K562 (cell line): ENCODE data around the gene APBB2. TPM values are rescaled to one million over a fixed set of nuclear protein-coding genes. Genes with fewer than 3 reads are reported as not detected.

Source experiments
- ATAC-seq: fragments of 200-7000 bp; cut with Tn5 transposase; 3 replicates; pipeline ENCODE4 v1.9.1; 2020; ENCODE audit warnings: moderate library complexity
- BruUV-seq: library from RNA; stranded (reverse); fragments of 400-500 nt; replicated peaks from 2 replicates; lab custom pipeline; 2021; lab: Mats Ljungman, UMichigan
- CTCF ChIA-PET: fragments of 300-600 bp; formaldehyde crosslinking; extraction: SDS; loops from one replicate; lab custom pipeline; 2021; ENCODE audit warnings: low intra/inter-chr PET ratio; lab: Yijun Ruan, JAX
- POLR2A ChIA-PET: fragments of 300-600, 350-650 bp; sonication (Branson Sonifier 250); formaldehyde crosslinking; extraction: SDS; loops from one replicate; lab custom pipeline; 2021; ENCODE audit warnings: antibody characterized with exemption, inconsistent platforms; lab: Yijun Ruan, JAX
- DNase-seq, 4 experiments: peaks; one replicate each; pipeline versions ENCODE4 v3.0.0 to v3.0.0-alpha.2; 2011 to 2018; ENCODE audit warnings: low spot score in 3 of 4, mixed read lengths in 3 of 4; ENCODE audit errors: extremely low read depth in 1 of 4
- FAIRE-seq: peaks from 2 replicates; lab custom pipeline; 2011; peaks lifted over from hg19 to GRCh38; lab: Jason Lieb, UNC
- H2AFZ ChIP-seq: 2 replicates; pipeline ENCODE4 v1.6.0; 2011; ENCODE audit warnings: low read depth, low read length, control low read depth, inconsistent platforms
- H3K27ac ChIP-seq: fragments of 200-600 bp; 3 replicates; pipeline ENCODE4 v1.8.0; 2011; ENCODE audit warnings: low read depth, mild to moderate bottlenecking, control low read depth, inconsistent platforms, low read length, moderate library complexity, mixed read lengths; ENCODE audit errors: extremely low read depth
- H3K27me3 ChIP-seq, 2 experiments: fragments of 300-600 bp in 1 of 2; 2 replicates in 1 of 2; 3 replicates in 1 of 2; pipeline versions ENCODE4 v1.6.0 to v1.8.0; 2011; ENCODE audit warnings: inconsistent platforms in 2 of 2, low read length in 2 of 2, mild to moderate bottlenecking in 1 of 2, mixed read lengths in 1 of 2, moderate library complexity in 1 of 2; ENCODE audit not compliant: control insufficient read depth in 2 of 2, insufficient read depth in 2 of 2
- H3K36me3 ChIP-seq: fragments of 300-600 bp; 3 replicates; pipeline ENCODE4 v1.8.0; 2011; ENCODE audit warnings: mild to moderate bottlenecking, low read length, inconsistent platforms; ENCODE audit not compliant: control insufficient read depth, insufficient read depth
- H3K4me1 ChIP-seq, 2 experiments: fragments of 200-600 bp in 1 of 2; replicated peaks in 1 of 2; 2 replicates in 1 of 2; 3 replicates in 1 of 2; pipeline versions ENCODE4 v1.5.1 to v1.8.0; 2011; ENCODE audit warnings: inconsistent platforms in 2 of 2, low read length in 2 of 2, mild to moderate bottlenecking in 1 of 2, mixed read lengths in 1 of 2, moderate library complexity in 1 of 2; ENCODE audit not compliant: control insufficient read depth in 2 of 2, insufficient read depth in 2 of 2
- H3K4me2 ChIP-seq: 2 replicates; pipeline ENCODE4 v1.6.1; 2011; ENCODE audit warnings: low read length, control low read depth, inconsistent platforms, mixed read lengths; ENCODE audit not compliant: insufficient read depth
- H3K4me3 ChIP-seq: fragments of 200-600 bp; sonication (generic), shearing (Covaris generic); 2 replicates; pipeline ENCODE4 v1.5.1; 2016; ENCODE audit warnings: control low read depth, inconsistent platforms
- H3K79me2 ChIP-seq: fragments of 200-600 bp; 3 replicates; pipeline ENCODE4 v1.8.0; 2011; ENCODE audit warnings: low read length, inconsistent platforms; ENCODE audit not compliant: control insufficient read depth, insufficient read depth
- H3K9ac ChIP-seq, 2 experiments: 2 replicates each; pipeline versions ENCODE4 v1.6.0 to v1.6.1; 2011; ENCODE audit warnings: low read depth in 2 of 2, low read length in 2 of 2, control low read depth in 1 of 2, inconsistent platforms in 1 of 2, mild to moderate bottlenecking in 1 of 2, mixed read lengths in 1 of 2; ENCODE audit not compliant: insufficient read depth in 1 of 2
- H3K9me1 ChIP-seq: one replicate; pipeline ENCODE4 v1.6.0; 2011; ENCODE audit warnings: inconsistent platforms, mild to moderate bottlenecking, low read length, moderate library complexity; ENCODE audit not compliant: control insufficient read depth, insufficient read depth
- H3K9me3 ChIP-seq: replicated peaks from 2 replicates; pipeline ENCODE4 v1.5.1; 2011; ENCODE audit warnings: low read depth, low read length, inconsistent platforms; ENCODE audit not compliant: control insufficient read depth, insufficient read depth
- H4K20me1 ChIP-seq: replicated peaks from 2 replicates; pipeline ENCODE4 v1.6.1; 2011; ENCODE audit warnings: low read length, inconsistent platforms, mixed read lengths; ENCODE audit not compliant: control insufficient read depth, insufficient read depth
- ARHGAP35 ChIP-seq: fragments of 450-650 bp; IDR thresholded peaks from 2 replicates; pipeline ENCODE4 v1.6.1; 2018; ENCODE audit not compliant: partially characterized antibody
- ATF1 ChIP-seq, 2 experiments: fragments of 450-650 bp in 1 of 2; IDR thresholded peaks; 2 replicates each; pipeline ENCODE4 v1.6.1; 2016; ENCODE audit warnings: missing compliant biosample characterization in 1 of 2, missing genetic modification characterization in 1 of 2
- FOXK2 ChIP-seq, 2 experiments: fragments of 450-650 bp; IDR thresholded peaks in 1 of 2; conservative IDR thresholded peaks in 1 of 2; 2 replicates each; pipeline ENCODE4 v1.6.1; 2016; ENCODE audit warnings: low read depth in 2 of 2, mild to moderate bottlenecking in 1 of 2
- HIVEP1 ChIP-seq: fragments of 250-450 bp; sonication (Bioruptor Pico); IDR thresholded peaks from 2 replicates; pipeline ENCODE4 v1.4.0; 2020; ENCODE audit warnings: mild to moderate bottlenecking
- IRF2 ChIP-seq: sonication (generic); formaldehyde crosslinking; IDR thresholded peaks from 2 replicates; pipeline ENCODE4 v1.8.1; 2022; ENCODE audit warnings: mild to moderate bottlenecking, missing genetic modification reagents
- MTA3 ChIP-seq: fragments of 450-650 bp; formaldehyde crosslinking; IDR thresholded peaks from 2 replicates; pipeline ENCODE4 v1.6.1; 2017; ENCODE audit warnings: mild to moderate bottlenecking, borderline replicate concordance
- NONO ChIP-seq, 2 experiments: fragments of 200-400 bp in 1 of 2; fragments of 450-650 bp in 1 of 2; formaldehyde crosslinking in 1 of 2; IDR thresholded peaks; 2 replicates each; pipeline ENCODE4 v1.6.1; 2017; ENCODE audit warnings: low read depth in 2 of 2, mild to moderate bottlenecking in 2 of 2, moderate library complexity in 2 of 2, low read length in 1 of 2
- PHF8 ChIP-seq: fragments of 200-600 bp; sonication (generic); IDR thresholded peaks from 2 replicates; pipeline ENCODE4 v1.6.1; 2012; ENCODE audit warnings: mixed run types, mild to moderate bottlenecking, inconsistent platforms, low read length, moderate library complexity, borderline replicate concordance
- POLR3G ChIP-seq: IDR thresholded peaks from 2 replicates; pipeline ENCODE4 v1.6.1; 2011; ENCODE audit not compliant: insufficient read length, insufficient replicate concordance; ENCODE audit errors: extremely low read depth
- PPARD ChIP-seq: fragments of 250-450 bp; sonication (Bioruptor Pico); IDR thresholded peaks from 2 replicates; pipeline ENCODE4 v1.8.0; 2022; ENCODE audit warnings: inconsistent platforms, mild to moderate bottlenecking, moderate library complexity
- RBM14 ChIP-seq: fragments of 200-400 bp; formaldehyde crosslinking; IDR thresholded peaks from 2 replicates; pipeline ENCODE4 v1.6.1; 2018; ENCODE audit warnings: low read depth, mild to moderate bottlenecking, low read length, moderate library complexity, borderline replicate concordance; ENCODE audit not compliant: insufficient read depth
- RBM34 ChIP-seq: fragments of 200-400 bp; formaldehyde crosslinking; IDR thresholded peaks from 2 replicates; pipeline ENCODE4 v1.6.1; 2018; ENCODE audit warnings: low read length, borderline replicate concordance; ENCODE audit not compliant: insufficient read depth
- SMAD4 ChIP-seq: fragments of 250-450 bp; sonication (Bioruptor Pico); conservative IDR thresholded peaks from 2 replicates; pipeline ENCODE4 v1.8.0; 2021; ENCODE audit warnings: inconsistent platforms, mild to moderate bottlenecking, moderate library complexity
- SRSF3 ChIP-seq: fragments of 200-400 bp; formaldehyde crosslinking; IDR thresholded peaks from 2 replicates; pipeline ENCODE4 v1.6.1; 2016; ENCODE audit warnings: mild to moderate bottlenecking, low read length, moderate library complexity; ENCODE audit not compliant: insufficient read depth
- TCF7L2 ChIP-seq: fragments of 150-350 bp; IDR thresholded peaks from 2 replicates; pipeline ENCODE4 v1.6.1; 2016; ENCODE audit warnings: low read depth, mild to moderate bottlenecking, low read length, moderate library complexity
- ZNF75A ChIP-seq: fragments of 450-650 bp; formaldehyde crosslinking; IDR thresholded peaks from 2 replicates; pipeline ENCODE4 v1.4.0; 2020; ENCODE audit warnings: mild to moderate bottlenecking
- WGBS: fragments of 100-300 bp; shearing (Covaris generic); methylation state at CpG from one replicate; pipeline ENCODE4 v1.1.6; 2016; ENCODE audit warnings: low coverage, mixed read lengths; ENCODE audit not compliant: insufficient coverage; ENCODE audit errors: missing lambda C conversion rate; 5-methylcytosine and 5-hydroxymethylcytosine counted together
- in situ Hi-C: fragments of 300-500 bp; cut with MboI; formaldehyde crosslinking; loops from 4 replicates; pipeline ENCODE4 v1.15.0; 2018; ENCODE audit warnings: inconsistent platforms, mixed read lengths
- intact Hi-C: fragments of 100-400 bp; cut with micrococcal nuclease; formaldehyde crosslinking; loops from 2 replicates; pipeline ENCODE4 v1.14.2; 2022
- polyA plus RNA-seq, 8 experiments: library from polyadenylated mRNA; depleted of rRNA in 4 of 8; stranded (reverse) in 5 of 8; unstranded in 3 of 8; fragments of >200 nt; fragmentation: Nextera tagmentation in 2 of 8; fragmentation: Illumina TruSeq in 1 of 8; extraction: Ambion mirVana in 2 of 8; extraction: Trizol in 1 of 8; gene quantifications; 2 replicates each; pipeline versions ENCODE4 v1.2.1 to v1.2.3, GENCODE V29; 2011 to 2014; ENCODE audit warnings: inconsistent platforms in 1 of 8, missing spikeins in 1 of 8
- total RNA-seq, 7 experiments: library from RNA; depleted of rRNA in 6 of 7; stranded (reverse); fragments of >200 nt in 6 of 7; fragmentation: Illumina TruSeq in 2 of 7; extraction: Trizol in 2 of 7; gene quantifications; 2 replicates each; pipeline versions ENCODE4 v1.2.1 to v1.2.3, GENCODE V29; 2011 to 2021; ENCODE audit warnings: low replicate concordance in 1 of 7
- TF ChIP-seq, protein P1 (sequence below): sonication (generic); formaldehyde crosslinking; IDR thresholded peaks from 2 replicates; pipeline ENCODE4 v1.8.0; 2022; ENCODE audit warnings: mild to moderate bottlenecking, missing genetic modification reagents

The APBB2 gene
- total and polyA plus RNA-seq, 9 of the 15 experiments (the other 6 are each of a cell fraction or from before 2014, with no cell fraction given), result 0.08 to 2.1 (median 1.4) TPM

DNA sequence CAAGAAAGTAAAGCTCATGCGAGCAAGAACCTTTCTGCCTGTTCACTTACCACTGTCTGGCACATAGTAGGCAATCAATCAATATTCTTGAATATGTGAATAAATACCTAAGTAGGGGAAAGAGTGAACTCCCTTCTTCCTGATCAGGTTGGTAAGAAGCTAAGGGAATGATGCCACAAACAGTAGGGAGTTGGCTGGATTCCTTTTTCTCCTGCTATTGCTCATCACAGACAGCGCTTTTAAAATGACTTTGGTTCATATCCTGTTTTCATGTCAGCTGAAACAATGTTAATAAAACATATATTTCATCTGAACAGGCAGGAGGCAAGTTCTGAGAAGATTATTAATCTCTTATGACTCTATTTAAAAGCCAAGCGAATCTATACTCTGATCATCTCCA lies 365.4 kb downstream of the APBB2 start (continued):
- TF ChIP-seq RBM34, result no peak
- TF ChIP-seq TCF7L2, result no peak
- TF ChIP-seq SMAD4 (CRISPR knock-in tag), result no peak
- TF ChIP-seq HIVEP1 (CRISPR knock-in tag), result no peak
- no peak for TF ChIP-seq POLR3G
- TF ChIP-seq, all 486 proteins: peak for 0

DNA sequence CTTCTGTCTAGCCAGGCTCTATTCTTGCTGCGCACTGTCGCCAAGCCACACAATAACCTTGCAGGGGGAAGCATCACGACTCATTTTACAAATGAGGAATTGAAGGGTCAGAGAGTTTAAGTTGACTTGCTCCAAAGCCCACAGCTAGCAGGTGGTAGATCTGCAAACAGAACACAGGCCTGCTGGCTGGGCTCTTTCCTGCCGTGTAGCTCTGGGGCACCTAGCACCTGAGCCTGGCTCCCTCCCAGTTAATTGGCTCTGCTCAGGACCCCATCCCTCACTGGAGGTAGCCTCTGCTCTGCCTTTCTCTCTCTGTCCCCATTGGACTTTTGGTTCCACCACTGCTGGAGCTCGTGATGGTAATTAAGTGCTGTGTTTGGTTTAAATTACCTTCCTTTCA lies 366.1 kb downstream of the APBB2 start:
- H3K4me1 ChIP-seq, result no peaks in the 10 kb centered on the region
- H3K9me1 ChIP-seq, result no peaks in the 10 kb centered on the region
- H3K4me2 ChIP-seq, result no peak overlapping the region
- no peaks in the 10 kb centered on the region for H3K79me2 ChIP-seq
- no peak for FAIRE-seq
- H2AFZ ChIP-seq, result no peak overlapping the region
- H3K27ac ChIP-seq, result no peak overlapping the region
- 1% methylated on average over 5 of the region's 5 CpGs for WGBS
- in situ Hi-C loops, result no loop called here
- BruUV-seq, result no TSS peak
- DNase-seq, result no peak
- 0 out of 2 replicates have a peak, but pooled peaks cover 3% of the 10 kb centered on the region for H4K20me1 ChIP-seq
- ChIA-PET POLR2A (no interaction called here), CTCF (no interaction called here)
- H3K4me3 ChIP-seq, result no peak overlapping the region
- H3K9ac ChIP-seq, result no peak overlapping the region
- TF ChIP-seq PPARD, result no peak
- no peak for TF ChIP-seq IRF2 (CRISPR knock-in tag)
- TF ChIP-seq, protein P1, sequence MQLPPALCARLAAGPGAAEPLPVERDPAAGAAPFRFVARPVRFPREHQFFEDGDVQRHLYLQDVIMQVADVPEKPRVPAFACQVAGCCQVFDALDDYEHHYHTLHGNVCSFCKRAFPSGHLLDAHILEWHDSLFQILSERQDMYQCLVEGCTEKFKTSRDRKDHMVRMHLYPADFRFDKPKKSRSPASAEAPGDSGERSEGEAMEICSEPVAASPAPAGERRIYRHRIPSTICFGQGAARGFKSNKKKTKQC (CRISPR knock-in tag), result no peak
- TF ChIP-seq FOXK2 (conservative IDR thresholded peaks at IDR 0.05 in 1 of 2, IDR thresholded peaks at IDR 0.05 in 1 of 2; ENCODE audit: low read depth in 2 of 2), result no peak
- no peak for TF ChIP-seq ARHGAP35
- no peak for TF ChIP-seq PHF8
- TF ChIP-seq NONO (IDR thresholded peaks at IDR 0.05; ENCODE audit: low read depth in 2 of 2, low read length in 1 of 2), result no peak
- no peak for TF ChIP-seq ATF1 (CRISPR knock-in tag; IDR thresholded peaks at IDR 0.05)
- no peak for TF ChIP-seq ATF1 (tag; IDR thresholded peaks at IDR 0.05)
- TF ChIP-seq SRSF3, result no peak
- no peak for TF ChIP-seq ZNF75A
- no peak for TF ChIP-seq MTA3
- TF ChIP-seq RBM14, result no peak
- peaks cover 14 to 17% of the 10 kb centered on the region in 2 experiments; a peak in 4 of 5 replicates for H3K27me3 ChIP-seq
- no peaks in the 10 kb centered on the region for H3K9me3 ChIP-seq
- no peaks in the 10 kb centered on the region for H3K36me3 ChIP-seq
- intact Hi-C loops, result loop anchor here (10.0 kb wide), 1 partner anchor 523 kb away; no protein-coding TSS in a partner anchor
- no peak for ATAC-seq
